ENCODE measurements around the gene REV3L. TPM values are rescaled to one million over a fixed set of nuclear protein-coding genes. Genes with fewer than 3 reads are reported as not detected.

Gene REV3L
- total RNA-seq, 1 experiment from 2014 or later = 12.8 TPM

DNA sequence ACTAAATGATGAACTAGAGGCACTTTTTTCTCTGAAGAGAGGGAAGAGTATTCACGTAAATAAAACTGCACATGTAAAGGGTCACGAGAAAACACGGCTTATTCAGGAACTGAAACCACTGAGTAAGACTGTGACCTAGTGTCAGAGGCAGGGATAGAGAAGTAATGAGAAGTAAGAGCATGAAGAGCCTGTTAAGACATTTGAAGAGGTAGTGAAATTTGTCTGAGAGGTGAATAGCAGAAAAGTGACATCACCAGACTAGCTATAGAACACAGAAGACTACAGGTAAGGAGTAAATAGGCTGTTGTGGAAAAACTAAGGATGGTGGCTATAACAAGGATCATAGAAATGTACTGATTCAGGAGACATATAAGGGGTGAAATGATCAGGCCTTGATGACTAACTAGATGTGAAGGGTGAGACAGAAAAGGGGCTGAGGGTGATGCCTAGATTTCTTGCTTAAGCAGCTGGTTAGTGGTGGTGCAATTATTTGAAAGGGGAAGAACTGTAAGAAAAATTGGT is 76.8 kb downstream of the REV3L start:
- Histone ChIP-seq H3K27ac (ENCODE audit: low read depth, low read length) (no peak overlapping the region), H2AFZ (ENCODE audit: low read depth, low read length, poor library complexity, severe bottlenecking) (no peak overlapping the region), H3K4me3 (replicated peaks in 1 of 2; ENCODE audit: low read depth in 1 of 2, low read length in 2 of 2) (no peak overlapping the region), H3K4me2 (ENCODE audit: low read length) (no peak overlapping the region), H3K9ac (ENCODE audit: low read length) (no peak overlapping the region), H3K9me3 (ENCODE audit: control insufficient read depth in 1 of 2, insufficient read depth in 1 of 2, low read depth in 1 of 2, low read length in 2 of 2) (no peaks in the 10 kb centered on the region), H4K20me1 (ENCODE audit: insufficient read depth) (no peaks in the 10 kb centered on the region), H3K79me2 (ENCODE audit: insufficient read depth, low read length) (no peaks in the 10 kb centered on the region), H3K4me1 (ENCODE audit: control insufficient read depth in 1 of 2, insufficient read depth in 2 of 2, low read length in 2 of 2) (no peaks in the 10 kb centered on the region), H3K36me3 (ENCODE audit: control insufficient read depth in 1 of 2, insufficient read depth in 2 of 2, low read length in 2 of 2) (peaks cover 2 to 11% of the 10 kb centered on the region in 2 experiments; a peak in 1 of 4 replicates), H3K27me3 (ENCODE audit: insufficient read depth, low read length) (no peaks in the 10 kb centered on the region), H3K9me2 (ENCODE audit: insufficient read depth) (no peaks in the 10 kb centered on the region)
- DNase-seq (ENCODE audit: low read depth, low spot score) (no peak), ATAC-seq (no peak)
- TF ChIP-seq POLR2AphosphoS5 (IDR thresholded peaks at IDR 0.05; ENCODE audit: low read depth, low read length) (no peak), EZH2phosphoT487 (IDR thresholded peaks at IDR 0.05; ENCODE audit: borderline replicate concordance) (no peak), ZNF274 (IDR thresholded peaks at IDR 0.05; ENCODE audit: low read depth, low read length) (no peak), POLR2A (IDR thresholded peaks at IDR 0.05; ENCODE audit: borderline replicate concordance, extremely low read depth, insufficient read depth, insufficient read length) (no peak), JUND (IDR thresholded peaks at IDR 0.05) (no peak), TCF7L2 (IDR thresholded peaks at IDR 0.05; ENCODE audit: borderline replicate concordance, extremely low read depth, insufficient read depth, insufficient read length) (no peak), ZBTB33 (IDR thresholded peaks at IDR 0.05; ENCODE audit: extremely low read depth, insufficient replicate concordance, low read length) (no peak), SP1 (IDR thresholded peaks at IDR 0.05; ENCODE audit: low read depth) (no peak), SIN3A (IDR thresholded peaks at IDR 0.05; ENCODE audit: low read depth) (no peak), ZFX (IDR thresholded peaks at IDR 0.05) (no peak), MAX (IDR thresholded peaks at IDR 0.05) (no peak), EZH2 (IDR thresholded peaks at IDR 0.05) (no peak)
- TF ChIP-seq, protein P1, sequence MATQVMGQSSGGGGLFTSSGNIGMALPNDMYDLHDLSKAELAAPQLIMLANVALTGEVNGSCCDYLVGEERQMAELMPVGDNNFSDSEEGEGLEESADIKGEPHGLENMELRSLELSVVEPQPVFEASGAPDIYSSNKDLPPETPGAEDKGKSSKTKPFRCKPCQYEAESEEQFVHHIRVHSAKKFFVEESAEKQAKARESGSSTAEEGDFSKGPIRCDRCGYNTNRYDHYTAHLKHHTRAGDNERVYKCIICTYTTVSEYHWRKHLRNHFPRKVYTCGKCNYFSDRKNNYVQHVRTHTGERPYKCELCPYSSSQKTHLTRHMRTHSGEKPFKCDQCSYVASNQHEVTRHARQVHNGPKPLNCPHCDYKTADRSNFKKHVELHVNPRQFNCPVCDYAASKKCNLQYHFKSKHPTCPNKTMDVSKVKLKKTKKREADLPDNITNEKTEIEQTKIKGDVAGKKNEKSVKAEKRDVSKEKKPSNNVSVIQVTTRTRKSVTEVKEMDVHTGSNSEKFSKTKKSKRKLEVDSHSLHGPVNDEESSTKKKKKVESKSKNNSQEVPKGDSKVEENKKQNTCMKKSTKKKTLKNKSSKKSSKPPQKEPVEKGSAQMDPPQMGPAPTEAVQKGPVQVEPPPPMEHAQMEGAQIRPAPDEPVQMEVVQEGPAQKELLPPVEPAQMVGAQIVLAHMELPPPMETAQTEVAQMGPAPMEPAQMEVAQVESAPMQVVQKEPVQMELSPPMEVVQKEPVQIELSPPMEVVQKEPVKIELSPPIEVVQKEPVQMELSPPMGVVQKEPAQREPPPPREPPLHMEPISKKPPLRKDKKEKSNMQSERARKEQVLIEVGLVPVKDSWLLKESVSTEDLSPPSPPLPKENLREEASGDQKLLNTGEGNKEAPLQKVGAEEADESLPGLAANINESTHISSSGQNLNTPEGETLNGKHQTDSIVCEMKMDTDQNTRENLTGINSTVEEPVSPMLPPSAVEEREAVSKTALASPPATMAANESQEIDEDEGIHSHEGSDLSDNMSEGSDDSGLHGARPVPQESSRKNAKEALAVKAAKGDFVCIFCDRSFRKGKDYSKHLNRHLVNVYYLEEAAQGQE (IDR thresholded peaks at IDR 0.05; ENCODE audit: low read depth) = no peak
- TF ChIP-seq, protein P2, sequence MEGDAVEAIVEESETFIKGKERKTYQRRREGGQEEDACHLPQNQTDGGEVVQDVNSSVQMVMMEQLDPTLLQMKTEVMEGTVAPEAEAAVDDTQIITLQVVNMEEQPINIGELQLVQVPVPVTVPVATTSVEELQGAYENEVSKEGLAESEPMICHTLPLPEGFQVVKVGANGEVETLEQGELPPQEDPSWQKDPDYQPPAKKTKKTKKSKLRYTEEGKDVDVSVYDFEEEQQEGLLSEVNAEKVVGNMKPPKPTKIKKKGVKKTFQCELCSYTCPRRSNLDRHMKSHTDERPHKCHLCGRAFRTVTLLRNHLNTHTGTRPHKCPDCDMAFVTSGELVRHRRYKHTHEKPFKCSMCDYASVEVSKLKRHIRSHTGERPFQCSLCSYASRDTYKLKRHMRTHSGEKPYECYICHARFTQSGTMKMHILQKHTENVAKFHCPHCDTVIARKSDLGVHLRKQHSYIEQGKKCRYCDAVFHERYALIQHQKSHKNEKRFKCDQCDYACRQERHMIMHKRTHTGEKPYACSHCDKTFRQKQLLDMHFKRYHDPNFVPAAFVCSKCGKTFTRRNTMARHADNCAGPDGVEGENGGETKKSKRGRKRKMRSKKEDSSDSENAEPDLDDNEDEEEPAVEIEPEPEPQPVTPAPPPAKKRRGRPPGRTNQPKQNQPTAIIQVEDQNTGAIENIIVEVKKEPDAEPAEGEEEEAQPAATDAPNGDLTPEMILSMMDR (IDR thresholded peaks at IDR 0.05 in 2 of 3, conservative IDR thresholded peaks at IDR 0.05 in 1 of 3; ENCODE audit: borderline replicate concordance in 1 of 3, insufficient read depth in 1 of 3, low read depth in 2 of 3, low read length in 2 of 3) = no peak
- ChIA-PET RAD21 (ENCODE audit: low non-redundant PET in 1 of 2, low total read pairs in 2 of 2, uncharacterized antibody in 2 of 2, unreplicated experiment in 2 of 2) (no interaction called here), POLR2A (no interaction called here), CTCF (no interaction called here)
- intact Hi-C loops (cut with micrococcal nuclease) = no loop called here
- no TSS peak for BruUV-seq (replicated peaks)
